Choroid plexus epithelial cell (primary cell): ENCODE results near the gene PTPRU.

Experiments used
- DNase-seq: peaks from one replicate; pipeline ENCODE4 v3.0.0-alpha.2; 2010; ENCODE audit warnings: low read depth
- H3K4me3 ChIP-seq: 2 replicates; pipeline ENCODE4 v1.5.1; 2011; ENCODE audit warnings: low read depth, mild to moderate bottlenecking, control low read depth, low read length, moderate library complexity
- CTCF ChIP-seq: conservative IDR thresholded peaks from 2 replicates; pipeline ENCODE4 v1.5.1; 2011; ENCODE audit warnings: low read depth, mild to moderate bottlenecking, control low read depth, inconsistent platforms, low read length, moderate library complexity

PTPRU gene

GRCh38 chr1:29235955-29236711 is at the start of gene PTPRU:
Gene PTPRU (plus strand): TSS chr1:29236522. CDS start chr1:29236645, 123 bp downstream.
- peak; percentile 42 for TF ChIP-seq CTCF
- DNase-seq: peak; percentile 74
- peak within 1 kb of the TSS; percentile 60 for H3K4me3 ChIP-seq

- DNase-seq: no peak
- no peak for TF ChIP-seq CTCF
- H3K4me3 ChIP-seq: no peak overlapping the region
Observed at GRCh38 chr1:29186707-29187106, 49.6 kb upstream of the PTPRU start.

GRCh38 chr1:29190718-29191117 is 45.6 kb upstream of the PTPRU start:
- DNase-seq: no peak
- no peak overlapping the region for H3K4me3 ChIP-seq
- no peak for TF ChIP-seq CTCF

- no peak for DNase-seq
- H3K4me3 ChIP-seq: no peak overlapping the region
- TF ChIP-seq CTCF: no peak
Observed at GRCh38 chr1:29193879-29194455, 42.4 kb upstream of the PTPRU start.

- DNase-seq: no peak
- H3K4me3 ChIP-seq: no peak overlapping the region
Observed at GRCh38 chr1:29195881-29196291, 40.4 kb upstream of the PTPRU start.

GRCh38 chr1:29196863-29197589 is 39.3 kb upstream of the PTPRU start:
- H3K4me3 ChIP-seq: no peak overlapping the region
- no peak for TF ChIP-seq CTCF
- peak; percentile 76 for DNase-seq

More at GRCh38 chr1:29195881-29196291, 40.4 kb upstream of the PTPRU start:
- no peak for TF ChIP-seq CTCF
